ENCODE data around the gene ANXA1. TPM values are rescaled to one million over a fixed set of nuclear protein-coding genes. Genes with fewer than 3 reads are reported as not detected.

The ANXA1 gene
- total and polyA plus RNA-seq, 2 of the 13 experiments (the other 11 are each of a cell fraction or from before 2014, with no cell fraction given), result 0.15 to 0.20 TPM

DNA sequence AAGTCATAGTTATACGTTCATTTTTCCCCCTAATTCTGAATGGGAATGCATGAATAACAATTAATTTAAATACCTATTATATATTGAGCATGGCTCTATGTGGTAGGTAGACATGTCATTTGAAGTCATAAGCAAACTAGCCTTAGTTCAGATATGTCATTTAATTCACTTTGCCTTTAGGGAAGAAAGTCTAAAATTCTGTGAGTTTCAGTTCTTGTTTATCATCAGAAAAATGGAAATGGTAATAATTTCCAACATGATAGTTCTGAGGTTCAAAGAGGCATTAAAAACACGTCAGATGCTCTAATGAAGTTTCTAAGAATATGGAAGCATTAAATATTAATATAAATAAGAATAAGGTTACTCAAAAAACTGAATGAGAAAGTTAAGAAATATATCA lies 13.1 kb upstream of the ANXA1 start (continued):
- TF ChIP-seq, protein P1, sequence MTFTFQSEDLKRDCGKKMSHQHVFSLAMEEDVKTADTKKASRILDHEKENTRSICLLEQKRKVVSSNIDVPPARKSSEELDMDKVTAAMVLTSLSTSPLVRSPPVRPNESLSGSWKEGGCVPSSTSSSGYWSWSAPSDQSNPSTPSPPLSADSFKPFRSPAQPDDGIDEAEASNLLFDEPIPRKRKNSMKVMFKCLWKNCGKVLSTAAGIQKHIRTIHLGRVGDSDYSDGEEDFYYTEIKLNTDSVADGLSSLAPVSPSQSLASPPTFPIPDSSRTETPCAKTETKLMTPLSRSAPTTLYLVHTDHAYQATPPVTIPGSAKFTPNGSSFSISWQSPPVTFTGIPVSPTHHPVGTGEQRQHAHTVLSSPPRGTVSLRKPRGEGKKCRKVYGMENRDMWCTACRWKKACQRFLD (CRISPR knock-in tag; IDR thresholded peaks at IDR 0.05; ENCODE audit: borderline replicate concordance), result no peak
- TF ChIP-seq, protein P2, sequence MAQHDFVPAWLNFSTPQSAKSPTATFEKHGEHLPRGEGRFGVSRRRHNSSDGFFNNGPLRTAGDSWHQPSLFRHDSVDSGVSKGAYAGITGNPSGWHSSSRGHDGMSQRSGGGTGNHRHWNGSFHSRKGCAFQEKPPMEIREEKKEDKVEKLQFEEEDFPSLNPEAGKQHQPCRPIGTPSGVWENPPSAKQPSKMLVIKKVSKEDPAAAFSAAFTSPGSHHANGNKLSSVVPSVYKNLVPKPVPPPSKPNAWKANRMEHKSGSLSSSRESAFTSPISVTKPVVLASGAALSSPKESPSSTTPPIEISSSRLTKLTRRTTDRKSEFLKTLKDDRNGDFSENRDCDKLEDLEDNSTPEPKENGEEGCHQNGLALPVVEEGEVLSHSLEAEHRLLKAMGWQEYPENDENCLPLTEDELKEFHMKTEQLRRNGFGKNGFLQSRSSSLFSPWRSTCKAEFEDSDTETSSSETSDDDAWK (CRISPR knock-in tag; IDR thresholded peaks at IDR 0.05), result no peak
- no peak for TF ChIP-seq SMAD3 (CRISPR knock-in tag; IDR thresholded peaks at IDR 0.05)
- TF ChIP-seq, protein P3, sequence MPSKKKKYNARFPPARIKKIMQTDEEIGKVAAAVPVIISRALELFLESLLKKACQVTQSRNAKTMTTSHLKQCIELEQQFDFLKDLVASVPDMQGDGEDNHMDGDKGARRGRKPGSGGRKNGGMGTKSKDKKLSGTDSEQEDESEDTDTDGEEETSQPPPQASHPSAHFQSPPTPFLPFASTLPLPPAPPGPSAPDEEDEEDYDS (CRISPR knock-in tag; IDR thresholded peaks at IDR 0.05), result no peak
- no peak for TF ChIP-seq ZNF354B (CRISPR knock-in tag; IDR thresholded peaks at IDR 0.05)

DNA sequence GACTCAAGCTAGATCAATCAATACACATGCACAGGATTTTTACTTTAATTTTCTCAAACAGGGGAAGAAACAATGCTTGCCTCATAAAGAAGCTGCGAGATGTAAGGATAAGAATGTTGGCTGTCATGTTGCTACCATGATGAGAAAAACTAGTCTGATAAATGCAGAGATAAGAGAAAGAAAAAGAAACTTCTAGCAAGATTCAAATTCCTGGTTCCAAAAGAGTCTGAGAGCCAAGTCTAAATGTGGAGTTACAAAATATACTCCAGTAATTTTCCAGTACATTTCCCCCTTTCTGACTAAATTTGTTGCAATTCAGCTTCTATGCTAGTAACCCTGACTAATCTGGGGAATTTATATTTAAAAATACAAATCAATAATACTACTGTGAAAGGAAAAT lies 10.4 kb upstream of the ANXA1 start:
- ChIA-PET POLR2A (no interaction called here), CTCF (ENCODE audit: low intra/inter-chr PET ratio, low total read pairs) (no interaction called here)
- 0% methylated on average over 1 of the region's 1 CpG for WGBS (ENCODE audit: low lambda C conversion rate)
- Histone ChIP-seq H2AFZ (ENCODE audit: low read length) (no peak overlapping the region), H3K9me3 (ENCODE audit: low read length) (no peaks in the 10 kb centered on the region), H3K4me1 (ENCODE audit: insufficient read depth, low read length) (no peaks in the 10 kb centered on the region), H3K4me3 (replicated peaks in 1 of 3; ENCODE audit: insufficient read depth in 1 of 3, low read depth in 2 of 3, low read length in 3 of 3) (no peak overlapping the region), H3K9ac (ENCODE audit: insufficient read depth, low read depth, low read length) (no peak overlapping the region), H3K36me3 (replicated peaks in 1 of 2; ENCODE audit: control insufficient read depth in 1 of 2, insufficient read depth in 2 of 2, low read length in 2 of 2) (no peaks in the 10 kb centered on the region), H3K27ac (ENCODE audit: extremely low read length, insufficient read depth, low read length) (no peak overlapping the region), H3K79me2 (ENCODE audit: insufficient read depth, low read length) (no peaks in the 10 kb centered on the region), H3K4me2 (ENCODE audit: low read depth, low read length) (no peak overlapping the region), H4K20me1 (ENCODE audit: insufficient read depth, low read length) (no peaks in the 10 kb centered on the region), H3K27me3 (ENCODE audit: control insufficient read depth in 1 of 2, insufficient read depth in 2 of 2, low read length in 2 of 2) (no peaks in the 10 kb centered on the region)
- no peak for FAIRE-seq
- no TSS peak for BruUV-seq (replicated peaks)
- in situ Hi-C loops (cut with HindIII; ENCODE audit: extremely low pct_ligation_motif_present, low pct_unique_long_range_greater_than_20kb) (no loop called here), intact Hi-C loops (cut with micrococcal nuclease; ENCODE audit: unreplicated experiment) (no loop called here)
- DNase-seq (ENCODE audit: low spot score), result no peak
- no peak for ATAC-seq
- TF ChIP-seq CEBPB (IDR thresholded peaks at IDR 0.05; ENCODE audit: borderline replicate concordance, low read depth, low read length) (no peak), EHMT2 (IDR thresholded peaks at IDR 0.05; ENCODE audit: borderline replicate concordance, low read depth, low read length) (no peak), ZFP36L1 (CRISPR knock-in tag; IDR thresholded peaks at IDR 0.05) (no peak), SP2 (CRISPR knock-in tag; IDR thresholded peaks at IDR 0.05) (no peak), NR3C1 (CRISPR knock-in tag; IDR thresholded peaks at IDR 0.05) (no peak)
- TF ChIP-seq, protein P4, sequence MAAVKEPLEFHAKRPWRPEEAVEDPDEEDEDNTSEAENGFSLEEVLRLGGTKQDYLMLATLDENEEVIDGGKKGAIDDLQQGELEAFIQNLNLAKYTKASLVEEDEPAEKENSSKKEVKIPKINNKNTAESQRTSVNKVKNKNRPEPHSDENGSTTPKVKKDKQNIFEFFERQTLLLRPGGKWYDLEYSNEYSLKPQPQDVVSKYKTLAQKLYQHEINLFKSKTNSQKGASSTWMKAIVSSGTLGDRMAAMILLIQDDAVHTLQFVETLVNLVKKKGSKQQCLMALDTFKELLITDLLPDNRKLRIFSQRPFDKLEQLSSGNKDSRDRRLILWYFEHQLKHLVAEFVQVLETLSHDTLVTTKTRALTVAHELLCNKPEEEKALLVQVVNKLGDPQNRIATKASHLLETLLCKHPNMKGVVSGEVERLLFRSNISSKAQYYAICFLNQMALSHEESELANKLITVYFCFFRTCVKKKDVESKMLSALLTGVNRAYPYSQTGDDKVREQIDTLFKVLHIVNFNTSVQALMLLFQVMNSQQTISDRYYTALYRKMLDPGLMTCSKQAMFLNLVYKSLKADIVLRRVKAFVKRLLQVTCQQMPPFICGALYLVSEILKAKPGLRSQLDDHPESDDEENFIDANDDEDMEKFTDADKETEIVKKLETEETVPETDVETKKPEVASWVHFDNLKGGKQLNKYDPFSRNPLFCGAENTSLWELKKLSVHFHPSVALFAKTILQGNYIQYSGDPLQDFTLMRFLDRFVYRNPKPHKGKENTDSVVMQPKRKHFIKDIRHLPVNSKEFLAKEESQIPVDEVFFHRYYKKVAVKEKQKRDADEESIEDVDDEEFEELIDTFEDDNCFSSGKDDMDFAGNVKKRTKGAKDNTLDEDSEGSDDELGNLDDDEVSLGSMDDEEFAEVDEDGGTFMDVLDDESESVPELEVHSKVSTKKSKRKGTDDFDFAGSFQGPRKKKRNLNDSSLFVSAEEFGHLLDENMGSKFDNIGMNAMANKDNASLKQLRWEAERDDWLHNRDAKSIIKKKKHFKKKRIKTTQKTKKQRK (IDR thresholded peaks at IDR 0.05; ENCODE audit: low read length), result no peak
- TF ChIP-seq, protein P5, sequence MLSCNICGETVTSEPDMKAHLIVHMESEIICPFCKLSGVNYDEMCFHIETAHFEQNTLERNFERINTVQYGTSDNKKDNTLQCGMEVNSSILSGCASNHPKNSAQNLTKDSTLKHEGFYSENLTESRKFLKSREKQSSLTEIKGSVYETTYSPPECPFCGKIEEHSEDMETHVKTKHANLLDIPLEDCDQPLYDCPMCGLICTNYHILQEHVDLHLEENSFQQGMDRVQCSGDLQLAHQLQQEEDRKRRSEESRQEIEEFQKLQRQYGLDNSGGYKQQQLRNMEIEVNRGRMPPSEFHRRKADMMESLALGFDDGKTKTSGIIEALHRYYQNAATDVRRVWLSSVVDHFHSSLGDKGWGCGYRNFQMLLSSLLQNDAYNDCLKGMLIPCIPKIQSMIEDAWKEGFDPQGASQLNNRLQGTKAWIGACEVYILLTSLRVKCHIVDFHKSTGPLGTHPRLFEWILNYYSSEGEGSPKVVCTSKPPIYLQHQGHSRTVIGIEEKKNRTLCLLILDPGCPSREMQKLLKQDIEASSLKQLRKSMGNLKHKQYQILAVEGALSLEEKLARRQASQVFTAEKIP (CRISPR knock-in tag; IDR thresholded peaks at IDR 0.05; ENCODE audit: borderline replicate concordance), result no peak
